A673 (cell line): ENCODE results near the gene MTFMT. TPM values are rescaled to one million over a fixed set of nuclear protein-coding genes. Genes with fewer than 3 reads are reported as not detected.

Experiments
- BruUV-seq: library from RNA; stranded (reverse); fragments of 400-500 nt; replicated peaks from 2 replicates; lab custom pipeline; 2021; lab: Mats Ljungman, UMichigan
- CTCF ChIA-PET: fragments of 300-600 bp; sonication (Branson Sonifier 250); formaldehyde crosslinking; loops from one replicate; lab custom pipeline; 2022; ENCODE audit warnings: antibody characterized with exemption; lab: Charles Lee
- POLR2A ChIA-PET: fragments of 300-600 bp; sonication (Branson Sonifier 250); formaldehyde crosslinking; loops from one replicate; lab custom pipeline; 2022; ENCODE audit warnings: antibody characterized with exemption; ENCODE audit not compliant: low non-redundant PET; lab: Charles Lee
- DNase-seq: peaks from one replicate; pipeline ENCODE4 v3.0.0-alpha.2; 2015; ENCODE audit warnings: low spot score
- H3K27ac ChIP-seq: fragments of 200-600 bp; sonication (generic); 2 replicates; pipeline ENCODE4 v1.5.1; 2016; ENCODE audit warnings: mixed run types, low read depth, mild to moderate bottlenecking, mixed read lengths, antibody characterized with exemption, low read length; ENCODE audit not compliant: poor library complexity, severe bottlenecking
- H3K27me3 ChIP-seq: fragments of 200-600 bp; sonication (generic); replicated peaks from 2 replicates; pipeline ENCODE4 v1.6.1; 2017; ENCODE audit warnings: mixed run types, low read depth, mild to moderate bottlenecking, mixed read lengths, antibody characterized with exemption, low read length; ENCODE audit not compliant: insufficient read depth, poor library complexity
- H3K36me3 ChIP-seq: fragments of 200-600 bp; sonication (generic); 2 replicates; pipeline ENCODE4 v1.6.1; 2016; ENCODE audit warnings: mixed run types, mild to moderate bottlenecking, mixed read lengths, antibody characterized with exemption, low read length; ENCODE audit not compliant: insufficient read depth, poor library complexity, severe bottlenecking
- H3K4me1 ChIP-seq: fragments of 200-600 bp; sonication (generic); 2 replicates; pipeline ENCODE4 v1.6.1; 2017; ENCODE audit warnings: mixed run types, mild to moderate bottlenecking, mixed read lengths, antibody characterized with exemption, low read length; ENCODE audit not compliant: insufficient read depth, poor library complexity, severe bottlenecking
- H3K4me3 ChIP-seq: fragments of 200-600 bp; sonication (generic); 2 replicates; pipeline ENCODE4 v1.5.1; 2016; ENCODE audit warnings: low read depth, mixed run types, mild to moderate bottlenecking, mixed read lengths, low read length; ENCODE audit not compliant: poor library complexity, severe bottlenecking
- H3K9me3 ChIP-seq: fragments of 200-600 bp; sonication (generic); 2 replicates; pipeline ENCODE4 v1.6.1; 2016; ENCODE audit warnings: mixed run types, low read depth, mild to moderate bottlenecking, mixed read lengths, antibody characterized with exemption, low read length; ENCODE audit not compliant: poor library complexity, severe bottlenecking
- EZH2 ChIP-seq: fragments of 200-600 bp; sonication (generic); IDR thresholded peaks from 2 replicates; pipeline ENCODE4 v1.6.1; 2017; ENCODE audit warnings: borderline replicate concordance, low read depth, mild to moderate bottlenecking, mixed read lengths, antibody characterized with exemption, low read length; ENCODE audit not compliant: poor library complexity, severe bottlenecking
- intact Hi-C: fragments of 100-400 bp; cut with micrococcal nuclease; formaldehyde crosslinking; loops from one replicate; pipeline ENCODE4 v1.10.0; 2022; ENCODE audit not compliant: unreplicated experiment
- total RNA-seq: library from RNA; stranded (reverse); gene quantifications from 2 replicates; pipeline ENCODE4 v1.2.3, GENCODE V29; 2021
- TF ChIP-seq, protein P1 (sequence below): fragments of 300-800, 200-600 bp; sonication (generic); conservative IDR thresholded peaks from 2 replicates; pipeline ENCODE4 v1.5.1; 2017; ENCODE audit warnings: low read depth, mild to moderate bottlenecking, antibody characterized with exemption, low read length, moderate library complexity, mixed read lengths

MTFMT gene
- total RNA-seq, 1 experiment from 2014 or later = 26.2 TPM

DNA sequence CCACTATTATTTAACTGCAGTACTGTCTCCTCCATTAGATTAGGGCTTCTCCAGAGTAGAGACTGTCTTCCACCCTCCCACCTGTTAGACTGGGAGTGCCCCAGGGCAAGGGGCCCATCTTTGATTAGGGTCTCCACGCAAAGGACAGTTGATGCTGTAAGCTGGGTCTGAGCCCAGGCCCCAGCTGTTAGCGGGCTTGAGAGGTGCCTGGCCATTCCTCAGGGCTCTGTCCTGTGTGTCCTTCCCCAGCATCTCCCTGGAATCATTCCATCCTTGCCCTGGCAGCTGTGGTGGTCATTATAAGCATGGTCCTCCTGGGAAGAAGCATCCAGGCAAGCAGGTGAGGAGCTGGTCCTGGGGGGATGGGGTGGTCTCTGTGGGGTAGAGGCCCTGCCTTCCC is 21.8 kb upstream of the MTFMT start:
- Histone ChIP-seq H3K4me1 (peaks cover 11% of the 10 kb centered on the region), H3K27ac (no peak overlapping the region), H3K4me3 (no peak overlapping the region), H3K36me3 (no peaks in the 10 kb centered on the region), H3K9me3 (no peaks in the 10 kb centered on the region), H3K27me3 (no peaks in the 10 kb centered on the region)
- DNase-seq = no peak
- intact Hi-C loops = loop anchor here (5.0 kb wide), 2 partner anchors 36 to 246 kb away; partner anchors contain the start of gene RNU5A-1
- BruUV-seq = no TSS peak
- ChIA-PET CTCF (no interaction called here), POLR2A (no interaction called here)
- TF ChIP-seq, protein P1, sequence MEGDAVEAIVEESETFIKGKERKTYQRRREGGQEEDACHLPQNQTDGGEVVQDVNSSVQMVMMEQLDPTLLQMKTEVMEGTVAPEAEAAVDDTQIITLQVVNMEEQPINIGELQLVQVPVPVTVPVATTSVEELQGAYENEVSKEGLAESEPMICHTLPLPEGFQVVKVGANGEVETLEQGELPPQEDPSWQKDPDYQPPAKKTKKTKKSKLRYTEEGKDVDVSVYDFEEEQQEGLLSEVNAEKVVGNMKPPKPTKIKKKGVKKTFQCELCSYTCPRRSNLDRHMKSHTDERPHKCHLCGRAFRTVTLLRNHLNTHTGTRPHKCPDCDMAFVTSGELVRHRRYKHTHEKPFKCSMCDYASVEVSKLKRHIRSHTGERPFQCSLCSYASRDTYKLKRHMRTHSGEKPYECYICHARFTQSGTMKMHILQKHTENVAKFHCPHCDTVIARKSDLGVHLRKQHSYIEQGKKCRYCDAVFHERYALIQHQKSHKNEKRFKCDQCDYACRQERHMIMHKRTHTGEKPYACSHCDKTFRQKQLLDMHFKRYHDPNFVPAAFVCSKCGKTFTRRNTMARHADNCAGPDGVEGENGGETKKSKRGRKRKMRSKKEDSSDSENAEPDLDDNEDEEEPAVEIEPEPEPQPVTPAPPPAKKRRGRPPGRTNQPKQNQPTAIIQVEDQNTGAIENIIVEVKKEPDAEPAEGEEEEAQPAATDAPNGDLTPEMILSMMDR = no peak
- no peak for TF ChIP-seq EZH2

DNA sequence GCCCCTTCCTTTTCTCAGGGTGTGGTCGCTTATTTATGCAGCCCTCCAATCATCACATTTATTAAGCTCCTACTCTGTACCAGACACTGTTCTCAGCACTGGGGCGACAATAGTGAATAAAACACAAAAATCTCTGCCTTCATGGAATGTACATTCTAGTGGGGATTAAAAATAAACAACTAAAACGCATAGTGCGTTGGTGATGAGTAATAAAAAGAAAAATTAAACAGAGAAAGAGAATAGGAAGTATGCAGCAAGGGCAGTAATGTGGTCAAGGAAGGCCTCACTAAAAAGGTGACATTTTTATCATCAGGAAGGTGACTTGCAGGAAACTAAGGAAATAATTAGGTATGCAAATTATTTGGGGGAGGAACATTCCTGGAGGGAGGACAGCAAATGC is 20.8 kb upstream of the MTFMT start:
- H3K27me3 ChIP-seq = no peaks in the 10 kb centered on the region
- no peak overlapping the region for H3K4me3 ChIP-seq
- peaks cover 11% of the 10 kb centered on the region for H3K4me1 ChIP-seq
- CTCF ChIA-PET = no interaction called here
- no peak overlapping the region for H3K27ac ChIP-seq
- POLR2A ChIA-PET = no interaction called here
- TF ChIP-seq, protein P1 = no peak
- TF ChIP-seq EZH2 = no peak
- intact Hi-C loops = loop anchor here (5.0 kb wide), 2 partner anchors 37 to 247 kb away; partner anchors contain the start of gene RNU5A-1
- H3K9me3 ChIP-seq = no peaks in the 10 kb centered on the region
- no peak for DNase-seq
- no TSS peak for BruUV-seq
- H3K36me3 ChIP-seq = no peaks in the 10 kb centered on the region

DNA sequence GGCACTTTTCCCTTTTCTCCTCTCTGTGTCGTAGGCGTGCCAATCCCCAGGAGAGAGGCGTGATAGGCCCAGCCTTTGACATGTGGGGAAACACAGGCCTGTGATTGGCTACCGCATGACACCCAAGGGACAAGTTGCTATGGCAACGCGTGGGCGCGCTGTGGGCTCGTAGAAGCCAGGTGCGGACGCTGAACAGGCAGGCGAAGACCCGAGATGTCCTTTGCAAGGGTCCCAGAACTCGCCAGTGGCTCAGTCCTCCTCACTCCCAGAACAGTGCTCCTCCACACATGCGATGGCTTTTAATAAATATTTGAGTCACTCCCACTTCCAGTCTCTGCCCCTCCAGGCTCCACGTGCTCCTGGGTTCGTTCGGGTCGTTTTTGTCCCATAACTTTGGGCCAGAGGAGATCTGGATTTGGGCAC is 20.0 kb upstream of the MTFMT start:
- TF ChIP-seq EZH2 = no peak
- TF ChIP-seq, protein P1 = no peak
- no TSS peak for BruUV-seq
- no peaks in the 10 kb centered on the region for H3K27me3 ChIP-seq
- POLR2A ChIA-PET = no interaction called here
- peak; percentile 98 for DNase-seq
- peak overlapping the region; percentile 22 for H3K4me3 ChIP-seq
- CTCF ChIA-PET = no interaction called here
- H3K27ac ChIP-seq = no peak overlapping the region
- no peaks in the 10 kb centered on the region for H3K36me3 ChIP-seq
- H3K9me3 ChIP-seq = no peaks in the 10 kb centered on the region
- intact Hi-C loops = no loop called here
- H3K4me1 ChIP-seq = peaks cover 11% of the 10 kb centered on the region
